Smooth muscle cell (in vitro differentiated cells): ENCODE measurements around the gene SLC10A7. TPM values are rescaled to one million over a fixed set of nuclear protein-coding genes. Genes with fewer than 3 reads are reported as not detected.

Experiments used
- DNase-seq: peaks from one replicate; lab custom pipeline; 2025; ENCODE audit not compliant: unreplicated experiment; lab: John Stamatoyannopoulos, UW
- H2AFZ ChIP-seq: fragments of 200-600 bp; sonication (generic); 2 replicates; pipeline ENCODE4 v1.6.0; 2016; ENCODE audit warnings: antibody characterized with exemption, low read depth, mild to moderate bottlenecking
- H3F3A ChIP-seq: fragments of 200-600 bp; sonication (generic); 2 replicates; pipeline ENCODE4 v1.6.0; 2017; ENCODE audit warnings: antibody characterized with exemption, low read depth
- H3K27ac ChIP-seq: fragments of 200-600 bp; sonication (generic); 2 replicates; pipeline ENCODE4 v1.5.1; 2016; ENCODE audit warnings: low read depth, mild to moderate bottlenecking
- H3K27me3 ChIP-seq: fragments of 200-600 bp; sonication (generic); 2 replicates; pipeline ENCODE4 v1.6.1; 2016; ENCODE audit warnings: low read depth, mild to moderate bottlenecking
- H3K36me3 ChIP-seq: fragments of 200-600 bp; sonication (generic); 2 replicates; pipeline ENCODE4 v1.5.1; 2016; ENCODE audit warnings: low read depth
- H3K4me1 ChIP-seq: fragments of 200-600 bp; sonication (generic); 2 replicates; pipeline ENCODE4 v1.5.1; 2016; ENCODE audit warnings: low read depth
- H3K4me2 ChIP-seq: fragments of 200-600 bp; sonication (generic); 2 replicates; pipeline ENCODE4 v1.6.0; 2016; ENCODE audit warnings: mild to moderate bottlenecking
- H3K4me3 ChIP-seq: fragments of 200-600 bp; sonication (generic); 2 replicates; pipeline ENCODE4 v1.5.1; 2016; ENCODE audit warnings: mild to moderate bottlenecking
- H3K79me2 ChIP-seq: fragments of 200-600 bp; sonication (generic); 2 replicates; pipeline ENCODE4 v1.6.0; 2016; ENCODE audit warnings: low read depth, mild to moderate bottlenecking
- H3K9ac ChIP-seq: fragments of 200-600 bp; sonication (generic); 2 replicates; pipeline ENCODE4 v1.6.0; 2016; ENCODE audit warnings: low read depth
- H3K9me3 ChIP-seq: fragments of 200-600 bp; sonication (generic); replicated peaks from 2 replicates; pipeline ENCODE4 v1.5.1; 2016; ENCODE audit warnings: low read depth
- H4K20me1 ChIP-seq: fragments of 200-600 bp; sonication (generic); 2 replicates; pipeline ENCODE4 v1.6.0; 2016; ENCODE audit warnings: low read depth
- CTCF ChIP-seq: fragments of 200-600 bp; sonication (generic); IDR thresholded peaks from 2 replicates; pipeline ENCODE4 v1.5.1; 2017; ENCODE audit warnings: borderline replicate concordance, mild to moderate bottlenecking, antibody characterized with exemption; ENCODE audit not compliant: insufficient read depth, poor library complexity, severe bottlenecking
- WGBS: methylation state at CpG from one replicate; pipeline ENCODE4 v1.1.7; 2016; ENCODE audit warnings: low lambda C conversion rate; 5-methylcytosine and 5-hydroxymethylcytosine counted together
- polyA plus RNA-seq: library from polyadenylated mRNA; unstranded; fragments of >200 nt; fragmentation: Nextera tagmentation; extraction: Ambion mirVana; gene quantifications from 2 replicates; pipeline ENCODE4 v1.2.1, GENCODE V29; 2016
- total RNA-seq: library from RNA; depleted of rRNA; stranded (reverse); fragments of >200 nt; gene quantifications from 2 replicates; pipeline ENCODE4 v1.2.3, GENCODE V29; 2014

The SLC10A7 gene
- total and polyA plus RNA-seq, 2 experiments from 2014 or later = 10.3 to 24.8 TPM

GRCh38 chr4:146283758-146284651 is 237.7 kb downstream of the SLC10A7 start:
- TF ChIP-seq CTCF = no peak
- Histone ChIP-seq H2AFZ (no peak overlapping the region), H3K79me2 (no peaks in the 10 kb centered on the region), H3K9me3 (no peaks in the 10 kb centered on the region), H3K9ac (no peak overlapping the region), H3K4me1 (no peaks in the 10 kb centered on the region), H3K27ac (no peak overlapping the region), H3K36me3 (no peaks in the 10 kb centered on the region), H3K4me2 (no peak overlapping the region), H3F3A (no peaks in the 10 kb centered on the region), H4K20me1 (no peaks in the 10 kb centered on the region), H3K4me3 (no peak overlapping the region), H3K27me3 (no peaks in the 10 kb centered on the region)
- DNase-seq = no peak
- WGBS = 82% methylated on average over 3 of the region's 3 CpGs

DNA sequence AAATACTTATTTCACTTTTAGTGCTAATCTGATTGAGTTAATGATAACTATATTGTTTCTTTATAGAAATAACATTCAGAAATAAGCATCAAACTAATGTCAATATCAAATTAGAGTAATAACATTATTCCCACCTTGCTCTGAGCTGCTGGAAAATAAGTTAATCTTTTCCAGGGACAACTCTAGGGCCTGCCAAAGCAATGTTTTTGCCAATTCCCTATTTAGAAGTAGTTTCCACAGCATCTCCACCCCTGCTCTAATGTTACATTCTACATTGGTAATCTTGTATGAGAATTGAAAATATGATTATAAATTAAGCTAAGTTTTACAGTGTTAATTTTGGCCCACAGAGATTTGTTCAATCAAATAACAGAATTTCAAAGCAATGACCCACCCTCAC is 239.1 kb downstream of the SLC10A7 start:
- no peak for TF ChIP-seq CTCF
- Histone ChIP-seq H3K4me3 (no peak overlapping the region), H3K4me1 (no peaks in the 10 kb centered on the region), H3K27me3 (no peaks in the 10 kb centered on the region), H4K20me1 (no peaks in the 10 kb centered on the region), H3F3A (no peaks in the 10 kb centered on the region), H3K9me3 (no peaks in the 10 kb centered on the region), H3K4me2 (no peak overlapping the region), H3K79me2 (no peaks in the 10 kb centered on the region), H3K9ac (no peak overlapping the region), H3K27ac (no peak overlapping the region), H2AFZ (no peak overlapping the region), H3K36me3 (no peaks in the 10 kb centered on the region)
- no peak for DNase-seq

- Histone ChIP-seq H3K27me3 (no peaks in the 10 kb centered on the region), H3K27ac (no peak overlapping the region), H2AFZ (no peak overlapping the region), H3K36me3 (no peaks in the 10 kb centered on the region), H3K4me1 (no peaks in the 10 kb centered on the region), H4K20me1 (no peaks in the 10 kb centered on the region), H3K9ac (no peak overlapping the region), H3K4me2 (no peak overlapping the region), H3K4me3 (no peak overlapping the region), H3K9me3 (no peaks in the 10 kb centered on the region), H3F3A (no peaks in the 10 kb centered on the region), H3K79me2 (no peaks in the 10 kb centered on the region)
- no peak for TF ChIP-seq CTCF
- DNase-seq = no peak
- 84% methylated on average over 1 of the region's 1 CpG for WGBS
Observed at GRCh38 chr4:146278986-146279385, 242.8 kb downstream of the SLC10A7 start.

DNA sequence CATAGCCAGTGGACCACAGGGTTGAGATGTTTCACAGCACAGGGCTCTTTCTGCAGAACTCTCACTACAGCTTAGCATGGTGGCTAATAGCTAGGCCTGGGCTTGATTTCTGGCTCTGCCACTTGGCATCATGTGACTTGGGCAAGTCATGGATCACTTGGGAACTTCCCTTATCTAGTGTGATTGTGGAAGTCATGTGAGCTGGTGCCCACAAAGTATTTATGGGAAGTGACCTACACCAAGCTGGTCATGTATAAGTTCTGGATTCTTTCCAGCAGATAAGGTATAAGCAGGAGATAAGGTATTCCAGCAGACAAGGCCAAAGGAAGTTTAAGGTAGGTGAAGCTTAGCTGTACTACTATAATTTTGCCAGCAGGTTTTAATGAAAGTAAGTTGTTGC is 246.4 kb downstream of the SLC10A7 start:
- Histone ChIP-seq H3K9ac (no peak overlapping the region), H3K27me3 (no peaks in the 10 kb centered on the region), H3K4me2 (no peak overlapping the region), H3K4me3 (no peak overlapping the region), H3K79me2 (no peaks in the 10 kb centered on the region), H2AFZ (no peak overlapping the region), H3K36me3 (no peaks in the 10 kb centered on the region), H4K20me1 (no peaks in the 10 kb centered on the region), H3K9me3 (no peaks in the 10 kb centered on the region), H3K27ac (no peak overlapping the region), H3F3A (no peaks in the 10 kb centered on the region), H3K4me1 (no peaks in the 10 kb centered on the region)
- TF ChIP-seq CTCF = no peak
- no peak for DNase-seq
